ENCODE results near the gene BRINP3.
A peak's percentile ranks its signal among the peaks of the same experiment; 100 is the strongest.

BRINP3 gene

DNA sequence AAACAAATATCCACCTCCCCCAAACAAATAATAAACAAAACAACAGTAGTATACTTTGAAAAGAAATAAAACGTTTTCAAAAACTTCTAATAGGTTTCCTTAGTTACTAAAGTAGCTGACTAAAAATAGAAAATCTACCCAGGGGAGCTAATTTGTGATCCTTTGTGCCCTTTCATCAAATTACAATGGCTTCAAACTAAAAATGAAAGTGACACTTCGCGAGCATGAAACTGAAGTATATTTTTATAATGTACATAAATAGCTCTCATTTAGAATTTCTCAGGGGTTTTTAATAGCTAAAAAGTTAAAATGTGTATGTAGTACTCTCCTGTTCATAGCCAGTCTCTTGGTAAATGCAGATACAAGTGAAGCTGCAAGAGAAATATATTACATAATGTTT lies 78.4 kb downstream of the BRINP3 start:
- TF ChIP-seq, protein P1, sequence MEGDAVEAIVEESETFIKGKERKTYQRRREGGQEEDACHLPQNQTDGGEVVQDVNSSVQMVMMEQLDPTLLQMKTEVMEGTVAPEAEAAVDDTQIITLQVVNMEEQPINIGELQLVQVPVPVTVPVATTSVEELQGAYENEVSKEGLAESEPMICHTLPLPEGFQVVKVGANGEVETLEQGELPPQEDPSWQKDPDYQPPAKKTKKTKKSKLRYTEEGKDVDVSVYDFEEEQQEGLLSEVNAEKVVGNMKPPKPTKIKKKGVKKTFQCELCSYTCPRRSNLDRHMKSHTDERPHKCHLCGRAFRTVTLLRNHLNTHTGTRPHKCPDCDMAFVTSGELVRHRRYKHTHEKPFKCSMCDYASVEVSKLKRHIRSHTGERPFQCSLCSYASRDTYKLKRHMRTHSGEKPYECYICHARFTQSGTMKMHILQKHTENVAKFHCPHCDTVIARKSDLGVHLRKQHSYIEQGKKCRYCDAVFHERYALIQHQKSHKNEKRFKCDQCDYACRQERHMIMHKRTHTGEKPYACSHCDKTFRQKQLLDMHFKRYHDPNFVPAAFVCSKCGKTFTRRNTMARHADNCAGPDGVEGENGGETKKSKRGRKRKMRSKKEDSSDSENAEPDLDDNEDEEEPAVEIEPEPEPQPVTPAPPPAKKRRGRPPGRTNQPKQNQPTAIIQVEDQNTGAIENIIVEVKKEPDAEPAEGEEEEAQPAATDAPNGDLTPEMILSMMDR (IDR thresholded peaks at IDR 0.05), result no peak

DNA sequence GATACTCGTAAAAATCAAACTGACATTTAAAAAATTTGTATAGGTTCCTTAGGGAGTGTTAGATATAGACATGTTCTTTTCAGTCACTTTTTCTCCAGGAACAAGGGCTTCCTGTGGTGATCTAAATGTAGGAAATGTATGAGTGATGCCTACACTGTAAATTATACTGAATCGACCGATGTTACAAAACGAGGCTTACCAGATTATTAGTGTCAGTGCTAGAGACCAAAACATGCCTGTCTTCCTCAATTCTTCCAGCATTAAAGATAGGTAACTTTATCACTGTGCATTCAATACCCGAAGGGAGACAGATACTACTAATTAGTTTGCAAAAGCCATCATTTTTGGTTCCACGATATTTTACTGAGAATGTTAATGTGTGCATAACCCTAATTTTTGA lies 86.1 kb downstream of the BRINP3 start:
- TF ChIP-seq, protein P1 (IDR thresholded peaks at IDR 0.05), result no peak

GRCh38 chr1:190377991-190378390 lies 99.7 kb downstream of the BRINP3 start:
- TF ChIP-seq, protein P1 (IDR thresholded peaks at IDR 0.05), result no peak

GRCh38 chr1:190377294-190377693 lies 100.4 kb downstream of the BRINP3 start:
- TF ChIP-seq, protein P1 (IDR thresholded peaks at IDR 0.05), result no peak

DNA sequence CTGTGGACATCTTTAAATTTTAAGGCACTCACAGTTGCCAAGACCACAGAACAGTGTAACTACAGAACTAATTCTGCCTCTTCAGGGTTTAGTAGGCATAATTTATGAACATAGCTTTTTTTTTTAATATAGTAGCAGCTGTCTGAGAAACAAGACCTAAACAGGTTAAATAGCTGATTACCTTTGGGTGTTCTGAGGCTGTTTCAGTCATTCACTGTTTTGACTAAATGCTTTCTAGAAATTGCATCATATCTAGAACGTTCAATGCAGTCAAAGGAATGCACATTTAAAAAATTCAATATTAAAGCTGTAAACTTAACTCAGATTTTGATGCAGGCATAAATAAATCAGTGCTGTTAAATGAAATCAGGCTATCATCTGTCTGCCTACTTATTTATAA lies 101.6 kb downstream of the BRINP3 start:
- TF ChIP-seq, protein P1 (IDR thresholded peaks at IDR 0.05), result no peak

DNA sequence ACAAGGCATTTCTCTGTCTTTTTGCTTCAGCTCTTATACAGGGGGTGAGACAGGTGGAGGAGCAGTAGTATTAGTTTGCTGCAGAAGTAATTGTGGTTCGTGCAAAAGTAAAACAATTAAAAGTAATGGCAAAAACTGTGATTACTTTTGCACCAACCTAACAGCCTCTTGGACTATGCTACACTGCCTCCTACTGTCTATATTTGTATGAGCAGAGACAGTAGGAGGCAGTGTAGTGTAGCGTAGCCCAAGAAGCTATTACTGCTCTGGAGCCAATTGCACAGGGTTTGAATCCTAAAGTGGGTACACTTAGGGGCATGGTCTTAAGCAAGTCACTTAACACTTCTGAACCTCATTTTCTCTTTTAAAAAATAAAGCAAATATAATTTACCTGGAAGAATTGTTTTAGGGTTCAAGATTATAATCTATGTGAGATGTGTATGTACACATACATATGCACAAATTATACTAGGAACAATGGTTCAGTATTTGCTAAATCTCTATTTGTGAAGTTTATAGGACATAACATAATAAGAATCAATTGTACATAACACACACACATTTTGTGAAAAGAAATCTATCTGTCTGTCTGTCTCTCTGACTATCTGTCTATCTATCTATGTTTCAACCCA lies 103.8 kb downstream of the BRINP3 start:
- TF ChIP-seq, protein P1 (IDR thresholded peaks at IDR 0.05), result peak; percentile 97

- TF ChIP-seq, protein P1 (IDR thresholded peaks at IDR 0.05), result no peak
Observed at GRCh38 chr1:190367200-190367599, 110.5 kb downstream of the BRINP3 start.

DNA sequence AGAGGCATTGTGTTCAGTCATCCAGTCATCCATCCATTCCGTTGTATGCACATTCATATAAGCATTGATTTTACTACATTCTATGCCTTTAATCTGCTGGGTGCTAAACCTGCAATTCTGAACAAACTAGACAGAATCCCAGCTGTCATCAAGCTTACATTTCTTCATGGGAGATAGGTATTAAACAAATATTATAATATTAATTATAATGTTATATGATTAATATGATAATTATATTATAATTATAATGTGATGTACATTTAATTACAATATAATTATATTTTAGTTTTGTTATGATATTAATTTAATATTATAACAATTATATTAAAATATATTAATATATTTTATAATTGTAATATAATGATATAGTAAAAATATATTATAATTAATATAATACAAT lies 112.4 kb downstream of the BRINP3 start:
- TF ChIP-seq, protein P1 (IDR thresholded peaks at IDR 0.05), result no peak

All from LNCAP (cell line).